Right atrium auricular region (tissue), 2 donors: Measurements from ENCODE around the gene C14orf180. TPM values are rescaled to one million over a fixed set of nuclear protein-coding genes. Genes with fewer than 3 reads are reported as not detected.
"Not testable (repeated sequence)": the region's sequence is repeated elsewhere in the genome, so short reads cannot be mapped to it uniquely, and the experiment has no call there.

Experiments used
- DNase-seq: peaks from one replicate; pipeline ENCODE4 v3.0.0-alpha.2; 2019; ENCODE audit warnings: low spot score
- H3K27ac ChIP-seq, 2 donors: fragments of 200-600 bp; sonication (generic); 1 replicate in 1 of 2; 2 replicates in 1 of 2; pipeline ENCODE4 v1.5.1; 2016 to 2019
- H3K27me3 ChIP-seq, 2 donors: fragments of 200-600 bp; sonication (generic); one replicate each; pipeline versions ENCODE4 v1.5.1 to v1.6.0; 2017 to 2019
- H3K36me3 ChIP-seq: fragments of 200-600 bp; sonication (generic); one replicate; pipeline ENCODE4 v1.5.1; 2016
- H3K4me1 ChIP-seq, 2 donors: fragments of 200-600 bp; sonication (generic); one replicate each; pipeline versions ENCODE4 v1.5.1 to v1.6.0; 2017 to 2019
- H3K4me3 ChIP-seq, 2 donors: fragments of 200-600 bp; sonication (generic); 1 replicate in 1 of 2; 2 replicates in 1 of 2; pipeline ENCODE4 v1.5.1; 2017 to 2019; ENCODE audit warnings: mild to moderate bottlenecking in 1 of 2, moderate library complexity in 1 of 2
- H3K9me3 ChIP-seq, 2 donors: fragments of 200-600 bp; sonication (generic); one replicate each; pipeline ENCODE4 v1.5.1; 2019
- CTCF ChIP-seq, 2 donors: fragments of 200-600 bp; sonication (generic); IDR thresholded peaks; one replicate each; pipeline ENCODE4 v1.5.1; 2019; ENCODE audit warnings: antibody characterized with exemption in 2 of 2
- total RNA-seq, 2 donors: library from RNA; depleted of rRNA; stranded (reverse); fragments of >200 nt; gene quantifications; one replicate each; pipeline ENCODE4 v1.1.0, GENCODE V29; 2016

The C14orf180 gene
- total RNA-seq, 2 donors from 2014 or later: 59.5 to 135 TPM

GRCh38 chr14:104577847-104578301, 1.7 kb upstream of the C14orf180 start:
- Histone ChIP-seq H3K4me3 (no peak overlapping the region), H3K27ac (no peak overlapping the region), H3K4me1 (peaks cover 0 to 63% of the 10 kb centered on the region in 2 donors), H3K27me3 (no peaks in the 10 kb centered on the region), H3K36me3 (no peaks in the 10 kb centered on the region), H3K9me3 (no peaks in the 10 kb centered on the region)
- DNase-seq: no peak
- TF ChIP-seq CTCF (IDR thresholded peaks at IDR 0.05): no peak

- H3K4me3 ChIP-seq: no peak overlapping the region
- H3K9me3 ChIP-seq: no peaks in the 10 kb centered on the region
- TF ChIP-seq CTCF (IDR thresholded peaks at IDR 0.05): no peak
- H3K4me1 ChIP-seq: peaks cover 0 to 67% of the 10 kb centered on the region in 2 donors
- no peak for DNase-seq
- H3K27ac ChIP-seq: peak overlapping the region in 1 of 2 donors; percentile 89
- no peaks in the 10 kb centered on the region for H3K27me3 ChIP-seq
- no peaks in the 10 kb centered on the region for H3K36me3 ChIP-seq
These were observed 1.2 kb upstream of the C14orf180 start for GRCh38 chr14:104578321-104578720.

- peak overlapping the region; percentile 89 to 97 for H3K27ac ChIP-seq
- H3K27me3 ChIP-seq, H3K9me3 ChIP-seq, DNase-seq, H3K36me3 ChIP-seq: not testable (repeated sequence)
- peak overlapping the region; percentile 43 to 54 for H3K4me3 ChIP-seq
- peaks cover 0 to 73% of the 10 kb centered on the region in 2 donors for H3K4me1 ChIP-seq
These were observed 375 bp downstream of the C14orf180 start for GRCh38 chr14:104579939-104580338.

- H3K4me1 ChIP-seq: peaks cover 0 to 83% of the 10 kb centered on the region in 2 donors
- no peaks in the 10 kb centered on the region for H3K9me3 ChIP-seq
- TF ChIP-seq CTCF (IDR thresholded peaks at IDR 0.05): no peak
- H3K27ac ChIP-seq: peak overlapping the region; percentile 89 to 97
- no peaks in the 10 kb centered on the region for H3K36me3 ChIP-seq
- peak overlapping the region; percentile 43 to 54 for H3K4me3 ChIP-seq
- peak; percentile 64 for DNase-seq
- H3K27me3 ChIP-seq: no peaks in the 10 kb centered on the region
These were observed 1.4 kb downstream of the C14orf180 start for GRCh38 chr14:104580961-104581360.

- H3K9me3 ChIP-seq: no peaks in the 10 kb centered on the region
- peak overlapping the region; percentile 43 to 54 for H3K4me3 ChIP-seq
- no peak for TF ChIP-seq CTCF (IDR thresholded peaks at IDR 0.05)
- peaks cover 0 to 88% of the 10 kb centered on the region in 2 donors for H3K4me1 ChIP-seq
- no peaks in the 10 kb centered on the region for H3K36me3 ChIP-seq
- no peaks in the 10 kb centered on the region for H3K27me3 ChIP-seq
- peak overlapping the region; percentile 89 to 97 for H3K27ac ChIP-seq
- no peak for DNase-seq
These were observed 2.0 kb downstream of the C14orf180 start for GRCh38 chr14:104581521-104581920.

- Histone ChIP-seq H3K27ac (peak overlapping the region; percentile 89 to 97), H3K36me3 (no peaks in the 10 kb centered on the region), H3K4me1 (peaks cover 0 to 88% of the 10 kb centered on the region in 2 donors), H3K9me3 (no peaks in the 10 kb centered on the region), H3K27me3 (no peaks in the 10 kb centered on the region), H3K4me3 (peak overlapping the region; percentile 43 to 54)
- DNase-seq: no peak
- no peak for TF ChIP-seq CTCF (IDR thresholded peaks at IDR 0.05)
These were observed 2.4 kb downstream of the C14orf180 start for GRCh38 chr14:104582005-104582404.
